Embryonic facial prominence (tissue), 1 donor: ENCODE measurements around the gene LBP.
"Not testable (repeated sequence)": the region's sequence is repeated elsewhere in the genome, so short reads cannot be mapped to it uniquely, and the experiment has no call there.

ENCODE experiments used
- DNase-seq: peaks from one replicate; pipeline ENCODE4 v3.0.0-alpha.2; 2016; ENCODE audit errors: extremely low spot score

LBP gene, protein sequence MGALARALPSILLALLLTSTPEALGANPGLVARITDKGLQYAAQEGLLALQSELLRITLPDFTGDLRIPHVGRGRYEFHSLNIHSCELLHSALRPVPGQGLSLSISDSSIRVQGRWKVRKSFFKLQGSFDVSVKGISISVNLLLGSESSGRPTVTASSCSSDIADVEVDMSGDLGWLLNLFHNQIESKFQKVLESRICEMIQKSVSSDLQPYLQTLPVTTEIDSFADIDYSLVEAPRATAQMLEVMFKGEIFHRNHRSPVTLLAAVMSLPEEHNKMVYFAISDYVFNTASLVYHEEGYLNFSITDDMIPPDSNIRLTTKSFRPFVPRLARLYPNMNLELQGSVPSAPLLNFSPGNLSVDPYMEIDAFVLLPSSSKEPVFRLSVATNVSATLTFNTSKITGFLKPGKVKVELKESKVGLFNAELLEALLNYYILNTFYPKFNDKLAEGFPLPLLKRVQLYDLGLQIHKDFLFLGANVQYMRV

DNA sequence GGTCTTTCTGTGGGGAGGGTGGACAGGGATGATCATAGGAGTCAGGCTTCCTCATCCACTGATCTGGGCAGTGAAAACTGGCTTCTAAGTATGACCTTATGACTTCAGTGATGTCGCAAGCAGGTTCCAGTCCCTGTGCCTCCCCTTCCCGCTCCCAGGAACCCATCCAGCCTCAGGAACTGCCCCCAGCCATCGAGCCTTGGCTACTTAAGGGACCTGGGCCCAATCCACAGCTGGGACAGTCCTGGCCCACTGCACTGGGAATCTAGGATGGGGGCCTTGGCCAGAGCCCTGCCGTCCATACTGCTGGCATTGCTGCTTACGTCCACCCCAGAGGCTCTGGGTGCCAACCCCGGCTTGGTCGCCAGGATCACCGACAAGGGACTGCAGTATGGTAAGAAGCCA, at the start of gene LBP:
Gene LBP (plus strand): TSS at position 236 of the 405 bp plus-strand sequence. CDS start 35 bp downstream, at position 271.
- no peak for DNase-seq

DNA sequence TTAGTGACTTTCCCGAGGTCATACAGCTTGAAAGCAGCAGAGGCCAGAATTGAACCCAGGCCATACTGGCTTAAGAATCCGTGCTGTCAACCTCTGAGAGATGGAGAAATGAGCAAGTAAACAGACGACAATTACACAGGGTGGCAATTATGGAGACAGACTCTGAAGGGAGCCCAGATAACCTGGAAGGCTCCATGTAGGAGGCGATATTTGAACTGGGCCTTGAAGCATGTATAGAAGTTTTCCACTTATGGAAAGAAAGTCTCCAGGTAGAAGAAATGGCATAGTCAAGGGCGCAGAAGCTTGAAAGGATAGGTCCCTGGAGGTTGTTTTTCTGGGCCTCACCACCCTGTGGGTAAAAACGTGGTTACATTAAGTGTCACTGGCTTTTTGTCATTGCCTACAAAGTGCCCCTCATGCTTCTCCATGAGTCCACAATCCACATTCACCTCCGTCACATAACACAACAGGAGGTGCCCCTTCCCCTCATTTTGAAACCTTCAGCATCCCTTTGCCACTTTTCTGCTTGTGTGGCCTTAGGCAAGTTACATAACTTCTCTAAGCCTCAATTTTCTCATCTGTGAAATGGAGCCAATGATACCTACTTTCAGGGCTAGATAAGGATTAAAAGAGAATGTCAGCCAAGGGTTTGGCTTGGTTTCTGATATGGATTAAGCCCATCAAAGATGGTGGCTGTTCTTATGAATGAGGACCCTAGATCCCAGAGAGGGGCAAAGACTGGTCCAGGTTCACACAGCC, 48.2 kb upstream of the LBP start:
- no peak for DNase-seq

DNA sequence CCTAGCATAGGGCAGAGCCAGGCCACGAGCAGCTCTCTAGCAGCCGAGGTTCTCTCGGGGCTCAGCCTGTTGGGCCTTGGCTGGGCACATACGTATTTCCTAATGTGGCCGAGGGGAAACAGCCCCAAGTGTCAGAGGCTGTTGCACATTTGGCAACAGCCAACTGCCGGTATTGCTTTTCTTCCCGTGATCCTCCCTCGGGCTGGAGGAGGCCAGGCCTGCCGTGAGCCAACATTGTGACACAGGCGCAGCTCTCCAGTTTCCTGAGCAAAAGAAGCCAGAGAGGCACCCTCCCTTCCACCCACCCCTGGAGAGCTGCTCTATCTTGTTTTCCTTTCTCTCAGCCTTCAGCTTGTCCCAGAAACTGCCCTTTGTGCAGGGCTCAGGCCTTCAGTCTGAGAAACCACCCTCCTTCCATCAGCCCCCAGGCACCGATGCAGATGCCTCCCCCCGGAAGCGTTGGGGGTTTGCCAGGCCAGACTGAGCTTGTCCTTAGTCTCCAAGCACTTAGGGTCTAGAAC, 47.5 kb upstream of the LBP start:
- no peak for DNase-seq

DNA sequence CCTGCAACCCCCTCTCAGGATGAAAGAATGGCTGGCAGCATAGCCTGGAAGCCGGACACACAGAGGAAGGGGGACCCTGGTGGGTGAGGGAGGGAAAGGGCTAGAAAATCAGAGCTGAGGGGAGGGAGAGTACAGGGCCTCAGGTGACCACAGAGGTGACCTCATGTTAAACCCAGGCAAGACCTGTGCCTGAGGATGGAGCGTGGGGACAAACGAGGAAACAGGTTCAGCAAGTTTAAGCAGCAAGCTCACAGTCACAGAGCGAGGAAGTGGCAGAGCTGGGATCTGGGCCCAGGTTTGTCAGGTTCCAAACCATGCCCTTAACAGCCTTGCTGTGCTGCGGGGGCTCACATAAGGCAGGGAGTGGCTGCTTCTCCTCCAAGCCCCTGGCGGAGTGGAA, 46.3 kb upstream of the LBP start:
- DNase-seq: no peak

DNA sequence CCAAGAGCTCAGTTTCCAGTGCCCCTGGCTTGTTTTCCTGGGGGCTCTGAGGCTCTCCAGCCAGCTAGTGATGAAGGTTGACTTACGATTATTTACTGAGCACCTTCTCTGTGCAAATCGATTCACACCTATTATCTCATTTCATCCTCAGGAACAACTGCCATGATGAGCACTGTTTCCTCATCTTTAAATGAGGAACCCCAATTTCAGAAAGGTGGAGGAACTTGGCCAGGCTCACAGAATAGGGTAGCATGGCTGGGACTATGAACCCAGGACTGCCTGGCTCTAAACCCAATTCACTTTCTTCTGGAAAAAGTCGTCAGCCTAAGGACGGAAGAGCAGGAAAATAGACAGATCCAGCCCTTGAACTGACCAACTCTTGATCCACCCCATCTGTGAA, 45.8 kb upstream of the LBP start:
- no peak for DNase-seq

DNA sequence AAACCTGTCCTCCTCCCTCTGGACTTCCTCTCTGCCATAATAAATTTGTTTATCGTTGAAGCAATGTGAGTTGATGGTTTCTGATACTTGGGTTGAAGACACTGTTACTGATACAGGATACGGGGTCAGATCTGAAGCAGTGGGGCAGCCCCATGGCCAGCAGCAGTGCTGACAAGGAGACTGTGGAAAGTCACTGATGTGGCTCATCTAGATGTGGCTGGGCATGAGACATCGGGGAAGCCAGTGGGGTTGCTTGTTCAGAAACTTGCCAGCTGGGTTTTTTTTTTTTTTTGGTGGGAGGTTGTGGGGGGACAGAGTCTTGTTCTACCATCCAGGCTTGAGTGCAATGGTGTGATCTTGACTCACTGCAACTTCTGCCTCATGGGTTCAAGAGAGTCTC, 45.0 kb upstream of the LBP start:
- no peak for DNase-seq

DNA sequence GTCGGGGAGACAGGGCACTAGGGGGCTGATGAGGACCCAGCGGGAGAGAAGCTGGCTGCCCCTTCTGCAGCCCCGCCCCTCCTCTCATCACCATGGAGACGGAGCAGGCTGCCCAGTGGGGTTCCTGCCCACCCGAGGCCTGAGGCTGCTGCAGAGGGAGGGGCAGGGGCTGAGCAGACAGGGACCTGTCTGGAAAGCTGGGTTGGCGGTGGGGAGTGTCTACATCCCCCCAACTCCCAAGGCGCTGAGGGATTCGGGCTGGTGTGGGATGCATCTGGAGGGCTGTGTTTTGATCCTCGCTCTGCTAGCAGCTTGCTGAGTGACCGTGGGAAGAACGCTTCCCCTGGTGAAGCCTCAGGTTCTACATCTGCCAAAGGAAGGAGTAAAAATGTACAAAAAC, 43.5 kb upstream of the LBP start:
- no peak for DNase-seq

DNA sequence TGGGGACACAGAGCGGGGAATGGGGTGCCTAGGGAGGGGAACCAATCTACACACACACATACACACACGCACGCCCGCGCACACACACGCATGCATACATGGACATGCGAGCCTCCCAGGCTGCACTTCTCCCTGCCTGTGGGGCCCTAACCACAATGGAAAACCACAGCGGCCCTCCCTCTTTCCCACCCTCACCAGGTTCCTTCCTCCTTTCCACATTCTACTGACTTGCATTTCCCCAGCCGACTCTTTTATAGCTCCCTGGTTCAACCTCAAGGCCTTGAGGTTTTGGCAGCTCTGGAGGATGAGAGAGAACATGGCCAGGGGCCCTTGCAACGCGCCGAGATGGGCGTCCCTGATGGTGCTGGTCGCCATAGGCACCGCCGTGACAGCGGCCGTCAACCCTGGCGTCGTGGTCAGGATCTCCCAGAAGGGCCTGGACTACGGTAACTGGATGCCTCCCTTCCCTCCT, 42.3 kb upstream of the LBP start, which contains the start of gene BPI:
Gene BPI (plus strand): TSS at position 249 of the 472 bp plus-strand sequence. CDS start 68 bp downstream, at position 317.
- DNase-seq: peak; percentile 29

DNA sequence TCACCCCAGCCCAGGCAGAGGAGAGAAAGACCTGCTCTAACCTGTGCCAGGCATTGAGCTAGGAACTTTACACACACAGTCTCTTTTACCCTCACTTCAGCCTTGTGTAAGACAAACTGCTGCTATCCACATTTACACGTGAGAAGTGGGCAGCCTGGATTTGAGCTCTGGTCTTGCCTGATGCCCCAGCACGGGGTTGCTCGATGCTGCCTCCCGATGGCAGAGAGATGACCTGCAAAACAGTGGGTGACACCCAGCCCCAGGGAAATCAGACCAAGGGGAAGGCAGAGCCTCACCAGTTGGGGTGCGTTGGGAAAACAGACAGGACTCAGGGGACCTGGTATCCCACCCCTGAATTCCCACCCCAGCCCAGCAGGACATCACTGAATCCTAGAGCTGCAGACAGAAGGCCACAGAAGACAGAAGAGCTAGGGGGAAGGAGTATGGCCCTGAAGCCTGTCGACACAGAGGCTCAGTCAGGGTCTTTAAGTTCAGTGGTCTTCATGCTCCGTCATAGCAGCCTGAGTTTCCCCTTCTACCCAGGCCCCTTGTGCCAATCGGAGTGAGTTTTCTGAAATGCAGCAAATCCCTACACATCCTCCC, 41.3 kb upstream of the LBP start:
- no peak for DNase-seq

DNA sequence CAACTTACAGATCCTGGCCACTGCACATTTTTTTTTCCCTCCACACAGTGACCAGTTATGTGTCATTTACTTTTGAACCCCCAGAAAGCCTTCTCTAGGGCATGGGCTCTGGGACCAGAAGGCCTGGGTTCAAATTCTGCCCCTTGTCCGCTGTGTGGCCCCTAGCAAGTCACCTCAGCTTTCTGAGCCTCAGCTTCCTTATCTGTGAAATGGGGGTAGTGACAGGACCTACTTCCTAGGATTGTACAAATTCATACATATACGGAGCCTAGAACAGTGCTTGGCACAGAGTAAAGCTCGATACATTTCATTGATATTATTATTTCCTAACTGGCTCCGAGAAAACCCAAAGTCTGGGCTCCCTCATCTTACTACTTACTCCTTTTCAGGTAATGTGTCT, 40.7 kb upstream of the LBP start:
- no peak for DNase-seq

DNA sequence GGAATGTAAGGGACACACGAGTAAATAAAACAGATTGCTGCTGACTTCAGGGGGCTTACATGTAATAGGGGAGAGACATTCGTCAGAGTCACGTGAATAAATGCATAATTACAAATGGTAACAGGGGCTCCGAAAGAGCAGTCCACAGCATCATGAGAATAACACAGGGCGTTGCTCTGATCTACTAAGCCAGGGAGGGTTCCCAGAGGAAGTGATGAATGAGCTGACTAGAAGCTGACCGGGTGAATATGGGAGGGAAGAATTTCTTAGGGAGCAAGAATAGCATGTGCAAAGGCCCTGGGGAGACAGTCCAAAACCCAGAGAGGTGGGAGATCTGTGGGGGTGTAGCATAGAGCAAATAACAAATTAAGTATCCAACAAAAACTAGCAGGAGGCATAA, 39.9 kb upstream of the LBP start:
- no peak for DNase-seq

DNA sequence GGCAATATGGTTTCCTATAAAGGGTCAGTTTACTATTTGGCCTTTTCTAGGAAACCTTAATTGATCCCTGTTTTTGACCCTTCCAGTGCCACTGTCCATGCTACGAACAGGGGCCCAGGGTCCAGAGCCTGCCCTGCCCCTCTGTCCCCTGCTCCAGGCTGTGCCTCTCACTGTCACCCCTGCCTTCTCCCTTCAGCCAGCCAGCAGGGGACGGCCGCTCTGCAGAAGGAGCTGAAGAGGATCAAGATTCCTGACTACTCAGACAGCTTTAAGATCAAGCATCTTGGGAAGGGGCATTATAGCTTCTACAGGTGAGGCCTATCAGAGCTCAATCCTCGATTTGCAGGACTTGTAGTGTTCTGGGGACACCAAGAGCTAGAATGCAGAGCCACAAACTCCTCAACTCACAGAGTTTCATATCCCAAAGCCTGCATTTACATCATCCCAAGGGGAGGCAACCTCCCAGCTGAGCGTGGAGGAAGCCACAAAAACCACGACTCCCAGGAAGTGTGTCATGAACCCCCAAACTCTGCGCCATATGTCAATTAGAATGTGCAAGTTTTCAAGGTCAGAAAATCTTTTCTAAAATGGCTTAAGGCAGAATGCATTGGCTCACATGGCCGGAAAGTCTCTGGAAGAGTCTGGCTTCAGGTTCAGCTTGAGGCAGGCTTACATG, 38.8 kb upstream of the LBP start:
- no peak for DNase-seq

DNA sequence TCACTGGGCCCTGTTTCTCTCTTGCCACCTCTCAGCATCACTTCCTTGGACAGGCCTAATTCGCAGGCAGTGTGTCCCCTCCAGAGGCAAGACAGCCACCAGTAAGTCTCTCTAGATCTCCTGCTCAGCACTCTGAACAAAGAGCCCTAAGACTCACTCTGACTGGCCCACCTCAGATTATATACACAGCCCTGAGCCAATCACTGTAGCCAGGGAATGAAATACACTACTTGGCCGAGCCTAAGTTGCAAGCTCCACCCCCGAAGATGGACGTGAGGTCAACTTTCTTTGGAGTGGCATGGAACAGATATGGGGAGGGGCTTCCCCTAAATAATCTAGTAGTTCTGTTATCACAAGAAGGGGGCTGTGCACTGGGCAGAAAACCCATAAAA, 38.2 kb upstream of the LBP start:
- DNase-seq: no peak

DNA sequence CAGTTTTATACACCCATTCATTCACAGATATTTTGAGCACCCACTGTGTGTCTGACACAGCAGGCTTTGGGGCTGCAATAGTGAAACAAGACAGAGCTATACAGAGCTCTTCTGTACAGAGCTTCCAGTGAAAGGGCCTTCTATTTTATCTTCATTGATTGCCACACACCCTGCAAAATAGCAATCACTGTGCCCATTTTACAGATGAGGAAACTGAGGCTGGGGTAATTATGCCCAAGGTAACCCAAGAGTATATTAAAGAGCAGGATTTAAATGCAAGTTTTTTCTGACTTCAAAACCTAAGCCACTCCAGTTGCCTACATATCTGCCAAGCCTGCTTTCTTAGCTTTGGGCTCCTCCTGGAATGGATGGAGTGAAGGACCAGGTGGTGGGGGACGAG, 37.8 kb upstream of the LBP start:
- no peak for DNase-seq

DNA sequence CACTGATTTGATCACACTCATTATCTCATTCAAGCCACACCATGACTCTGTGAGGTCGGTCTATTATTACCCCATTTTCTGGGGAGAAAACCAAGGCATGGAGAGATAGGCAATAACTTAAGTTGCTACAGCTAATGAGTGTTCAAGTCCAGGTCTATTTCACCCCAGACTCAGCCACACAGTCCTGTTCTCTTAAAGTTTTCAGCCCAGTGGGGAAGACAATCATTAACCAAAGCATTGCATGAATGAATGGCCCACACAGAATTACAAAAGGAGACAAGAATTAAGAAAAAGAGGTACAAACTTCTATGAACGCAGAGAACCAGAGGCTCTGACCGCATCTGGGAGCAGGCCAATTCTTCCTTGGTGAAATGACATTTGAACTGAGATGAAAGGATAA, 35.2 kb upstream of the LBP start:
- no peak for DNase-seq

DNA sequence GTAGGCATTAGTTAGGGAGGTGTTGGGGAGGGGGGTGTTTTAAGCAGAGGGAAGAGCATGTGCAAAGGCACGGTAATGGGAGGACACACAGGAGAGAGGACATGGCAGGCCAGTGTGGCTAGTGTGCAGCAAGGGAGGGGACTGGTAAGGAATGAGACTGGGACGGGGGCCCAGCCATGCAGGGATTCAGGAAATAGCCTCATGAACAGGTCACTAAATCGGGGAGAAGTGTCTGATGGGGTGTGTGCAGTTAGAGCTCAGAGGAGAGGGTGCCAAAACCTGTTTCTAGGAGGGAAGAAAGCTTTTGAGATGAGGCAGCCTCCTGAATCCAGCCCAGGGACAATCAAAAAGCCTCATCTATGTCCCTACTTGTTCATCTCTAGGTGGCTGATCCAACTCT, 34.8 kb upstream of the LBP start:
- no peak for DNase-seq

DNA sequence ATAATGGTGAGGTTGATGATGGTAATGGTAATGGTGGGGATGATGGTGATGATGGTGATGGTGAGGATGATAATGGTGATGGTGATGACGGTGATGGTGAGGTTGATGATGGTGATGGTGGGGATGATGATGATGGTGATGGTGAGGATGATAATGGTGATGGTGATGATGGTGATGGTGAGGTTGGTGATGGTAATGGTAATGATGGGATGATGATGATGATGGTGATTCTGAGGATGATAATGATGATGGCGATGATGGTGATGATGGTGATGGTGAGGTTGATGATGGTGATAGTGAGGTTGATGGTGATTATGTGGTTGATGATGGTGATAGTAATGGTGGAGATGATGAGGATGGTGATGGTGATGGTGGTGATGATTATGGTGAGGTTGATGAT, 32.6 kb upstream of the LBP start:
- no peak for DNase-seq

DNA sequence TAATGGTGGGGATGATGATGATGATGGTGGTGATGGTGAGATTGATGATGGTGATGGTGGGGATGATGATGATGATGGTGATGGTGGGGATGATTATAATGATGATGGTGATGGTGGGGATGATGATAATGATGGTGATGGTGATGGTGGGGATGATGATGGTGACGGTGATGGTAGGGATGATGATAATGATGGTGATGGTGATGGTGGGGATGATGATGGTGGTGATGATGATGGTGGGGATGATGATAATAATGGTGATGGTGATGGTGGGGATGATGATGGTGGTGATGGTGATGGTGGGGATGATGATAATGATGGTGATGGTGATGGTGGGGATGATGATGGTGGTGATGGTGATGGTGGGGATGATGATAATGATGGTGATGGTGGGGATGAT, 31.9 kb upstream of the LBP start:
- DNase-seq: not testable (repeated sequence)

DNA sequence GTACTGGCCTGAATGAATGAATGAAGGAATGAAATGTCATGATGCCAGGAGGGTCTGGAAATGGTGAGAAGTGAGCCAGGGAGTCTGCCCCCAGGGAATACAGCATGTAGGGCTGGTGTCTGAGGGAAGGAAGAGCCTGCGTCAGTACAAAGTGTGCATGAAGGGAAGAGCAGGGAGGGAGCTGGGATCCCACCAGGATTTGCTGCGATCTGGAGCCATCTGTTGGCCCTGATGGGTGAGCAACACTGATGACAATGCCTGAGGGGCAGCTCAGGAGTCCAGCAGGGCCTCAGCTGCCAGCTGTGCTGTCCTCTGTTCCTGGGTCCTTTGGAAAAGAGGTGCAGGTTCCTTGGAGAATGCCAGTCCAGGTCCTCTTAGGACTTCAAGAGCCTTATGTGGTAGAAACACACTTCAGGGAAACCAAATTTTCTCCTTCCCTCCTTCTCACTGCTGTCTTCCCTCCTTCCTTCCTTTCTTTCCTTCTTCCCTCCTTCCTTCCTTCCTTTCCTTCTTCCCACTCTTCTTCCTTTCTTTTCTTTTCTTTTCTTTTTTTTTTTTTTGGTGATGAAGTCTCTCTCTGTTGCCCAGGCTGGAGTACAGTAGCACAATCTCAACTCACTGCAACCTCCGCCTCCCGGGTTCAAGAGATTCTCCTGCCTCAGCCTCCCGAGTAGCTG, 30.9 kb upstream of the LBP start:
- no peak for DNase-seq

DNA sequence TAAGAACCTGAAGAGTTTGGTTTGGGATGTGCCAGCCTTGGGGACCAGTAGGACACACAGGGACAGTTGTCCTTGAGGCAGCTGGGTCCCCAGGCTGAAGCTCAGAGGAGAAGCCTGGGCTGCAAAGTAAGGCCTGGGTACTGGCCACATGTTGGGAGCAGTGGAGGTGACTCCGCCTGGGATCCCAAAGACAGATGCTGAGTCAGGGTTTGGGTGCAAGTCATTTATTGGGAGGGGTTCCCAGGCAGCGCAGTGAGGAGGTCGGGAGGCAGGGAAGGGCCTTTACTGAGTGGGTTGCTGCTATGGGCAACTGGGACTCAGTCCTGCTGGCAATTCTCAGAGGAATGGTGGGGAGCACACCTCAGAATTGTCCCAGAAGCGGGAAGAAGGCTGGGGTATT, 29.9 kb upstream of the LBP start:
- DNase-seq: no peak

DNA sequence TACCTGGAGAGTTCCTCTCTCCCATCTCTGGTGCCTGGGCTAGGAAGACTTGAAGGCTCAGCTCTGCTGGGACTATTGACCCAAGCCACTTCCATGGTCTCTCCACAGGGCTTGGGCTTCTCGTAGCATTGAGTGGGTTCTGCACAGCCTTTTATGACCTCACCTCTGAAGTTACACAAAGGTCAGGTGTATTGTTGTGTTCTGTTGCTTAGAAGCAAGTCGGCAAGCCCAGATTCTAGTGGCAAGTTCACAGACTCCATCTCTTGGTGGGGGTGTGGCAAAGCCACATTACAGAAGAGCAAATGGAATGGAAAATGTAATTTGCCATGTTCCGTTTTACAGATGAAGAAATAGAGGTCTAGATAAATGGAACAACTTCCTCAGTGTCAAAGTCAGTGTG, 28.9 kb upstream of the LBP start:
- no peak for DNase-seq
